Measurements from ENCODE around the gene EPHA10.
A peak's percentile ranks its signal among the peaks of the same experiment; 100 is the strongest.
"Not testable (repeated sequence)": the region's sequence is repeated elsewhere in the genome, so short reads cannot be mapped to it uniquely, and the experiment has no call there.

EPHA10 gene

DNA sequence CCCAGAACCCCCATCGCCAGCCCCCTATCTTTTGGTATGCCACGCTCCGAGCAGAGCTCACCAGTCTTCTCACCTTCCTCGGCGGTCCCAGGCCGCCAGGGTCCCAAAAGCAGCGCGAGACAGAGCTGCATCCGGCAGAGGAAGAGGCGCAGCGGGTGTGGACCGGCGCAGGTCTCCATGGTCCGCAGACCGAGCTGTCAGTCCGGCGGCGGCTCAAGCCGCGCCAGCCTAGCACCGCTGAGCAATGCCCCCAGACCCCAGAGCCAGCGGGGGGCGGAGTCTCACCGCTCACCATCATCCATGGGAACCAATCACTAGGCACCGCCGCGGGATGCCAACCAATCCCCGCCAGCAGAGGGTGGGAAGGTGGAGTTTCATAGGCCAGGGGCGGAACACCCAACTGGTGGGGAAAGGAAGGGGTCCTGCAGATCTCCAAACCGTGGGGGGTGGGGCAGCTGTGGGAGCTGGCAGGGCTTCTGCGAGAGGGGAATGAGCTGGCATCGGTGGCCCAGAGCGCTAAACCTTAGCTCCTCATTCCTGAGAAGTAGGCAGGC is at the start of gene EPHA10:
TSS of gene EPHA10 (minus strand) at position 233 of the 554 bp plus-strand sequence. CDS start at position 179, 54 bp downstream.
- DNase-seq = no peak

DNA sequence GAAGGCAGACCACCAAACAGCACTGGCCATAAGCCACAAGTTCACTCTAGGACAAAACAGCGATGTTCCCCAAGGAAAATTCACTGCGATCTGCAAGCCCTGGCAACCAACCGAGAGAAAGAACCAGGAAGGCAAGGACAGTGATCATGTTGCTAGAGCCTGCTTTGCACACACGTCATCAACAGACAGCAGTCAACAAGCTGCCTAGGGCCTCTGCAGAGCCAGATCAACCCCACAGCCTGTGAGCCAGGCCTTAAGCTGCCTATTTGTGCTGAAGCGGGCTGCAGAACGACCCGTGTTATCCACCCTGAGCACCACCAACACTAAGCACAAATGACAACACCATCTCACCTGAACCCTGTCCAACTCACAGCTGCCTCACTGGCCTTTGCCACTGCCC is 49.3 kb upstream of the EPHA10 start:
- no peak for DNase-seq

DNA sequence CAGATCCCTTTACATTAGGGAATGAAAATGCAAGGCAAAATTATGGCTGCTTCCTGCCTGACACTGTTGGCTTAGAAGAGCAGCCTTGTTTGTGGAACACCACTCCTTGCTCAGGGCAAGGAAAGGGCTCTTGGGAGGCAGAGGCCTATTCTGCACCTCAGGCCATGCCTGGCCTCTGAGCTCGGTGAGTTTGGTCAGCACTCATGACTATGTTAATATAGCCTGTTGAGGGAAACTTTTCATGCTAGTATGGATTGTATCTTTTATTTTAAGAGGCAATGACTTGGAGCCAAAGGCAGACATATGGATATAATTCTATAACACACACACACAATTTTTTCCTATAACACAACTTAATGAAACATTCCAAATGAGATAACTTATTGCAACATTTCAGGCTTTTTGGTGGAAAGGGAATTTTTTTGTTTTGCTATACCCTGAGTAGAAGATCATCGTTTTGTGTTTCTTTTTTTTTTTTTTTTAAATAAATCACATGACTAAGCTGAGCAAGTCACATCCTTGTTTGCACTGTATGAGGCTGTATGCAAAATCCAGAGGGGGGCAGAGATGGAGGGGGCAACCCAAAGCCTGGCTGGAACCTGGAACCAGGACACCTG is 48.7 kb upstream of the EPHA10 start:
- no peak for DNase-seq

DNA sequence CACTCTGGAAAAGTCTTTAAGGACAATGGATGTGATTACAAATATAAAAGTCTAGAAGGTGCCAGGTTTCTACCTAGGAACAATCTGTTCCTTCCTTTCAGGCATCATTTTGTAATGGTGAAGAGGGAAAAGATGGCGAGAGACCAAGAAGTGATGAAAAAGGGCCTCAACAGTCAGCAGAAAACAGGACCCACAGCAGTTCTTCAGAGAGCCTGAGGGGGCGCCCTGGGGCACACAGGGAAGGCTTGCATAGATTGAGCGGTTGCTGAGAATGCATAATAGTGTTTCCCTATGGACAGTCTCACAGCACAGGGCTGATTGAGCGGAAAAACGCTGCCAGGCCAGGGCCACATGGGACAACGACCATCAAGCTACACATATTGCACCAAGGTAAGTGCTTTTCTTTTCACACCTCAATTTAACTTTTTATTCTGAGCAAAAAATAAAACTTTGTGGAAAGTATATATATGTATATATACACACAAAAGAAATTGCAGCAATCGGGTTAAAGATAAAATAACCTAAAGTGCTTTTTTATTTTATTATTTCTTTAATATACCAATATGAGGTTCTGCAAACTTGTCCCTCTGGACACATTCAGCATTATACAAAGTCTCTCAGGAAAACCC is 46.2 kb upstream of the EPHA10 start:
- DNase-seq = peak; percentile 85 to 92

DNA sequence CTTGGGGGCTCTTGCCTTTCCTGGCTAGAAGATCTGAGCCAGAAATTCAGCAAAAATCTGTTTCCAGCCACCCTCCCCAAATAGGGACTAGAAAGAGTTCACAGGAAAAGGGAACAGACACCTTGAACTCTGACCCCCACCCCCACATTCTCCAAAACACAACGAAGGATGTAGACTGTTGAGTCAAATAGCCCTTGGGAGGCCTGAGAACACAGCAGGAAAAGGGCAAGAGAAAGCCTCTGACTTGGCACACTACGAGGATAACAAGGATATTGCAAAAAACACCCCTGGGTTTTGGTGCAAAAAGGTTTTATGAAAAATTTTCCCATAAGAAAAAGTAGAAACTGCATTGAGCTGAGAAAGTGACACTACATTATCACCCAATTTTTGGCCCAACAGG is 45.0 kb upstream of the EPHA10 start:
- no peak for DNase-seq

DNA sequence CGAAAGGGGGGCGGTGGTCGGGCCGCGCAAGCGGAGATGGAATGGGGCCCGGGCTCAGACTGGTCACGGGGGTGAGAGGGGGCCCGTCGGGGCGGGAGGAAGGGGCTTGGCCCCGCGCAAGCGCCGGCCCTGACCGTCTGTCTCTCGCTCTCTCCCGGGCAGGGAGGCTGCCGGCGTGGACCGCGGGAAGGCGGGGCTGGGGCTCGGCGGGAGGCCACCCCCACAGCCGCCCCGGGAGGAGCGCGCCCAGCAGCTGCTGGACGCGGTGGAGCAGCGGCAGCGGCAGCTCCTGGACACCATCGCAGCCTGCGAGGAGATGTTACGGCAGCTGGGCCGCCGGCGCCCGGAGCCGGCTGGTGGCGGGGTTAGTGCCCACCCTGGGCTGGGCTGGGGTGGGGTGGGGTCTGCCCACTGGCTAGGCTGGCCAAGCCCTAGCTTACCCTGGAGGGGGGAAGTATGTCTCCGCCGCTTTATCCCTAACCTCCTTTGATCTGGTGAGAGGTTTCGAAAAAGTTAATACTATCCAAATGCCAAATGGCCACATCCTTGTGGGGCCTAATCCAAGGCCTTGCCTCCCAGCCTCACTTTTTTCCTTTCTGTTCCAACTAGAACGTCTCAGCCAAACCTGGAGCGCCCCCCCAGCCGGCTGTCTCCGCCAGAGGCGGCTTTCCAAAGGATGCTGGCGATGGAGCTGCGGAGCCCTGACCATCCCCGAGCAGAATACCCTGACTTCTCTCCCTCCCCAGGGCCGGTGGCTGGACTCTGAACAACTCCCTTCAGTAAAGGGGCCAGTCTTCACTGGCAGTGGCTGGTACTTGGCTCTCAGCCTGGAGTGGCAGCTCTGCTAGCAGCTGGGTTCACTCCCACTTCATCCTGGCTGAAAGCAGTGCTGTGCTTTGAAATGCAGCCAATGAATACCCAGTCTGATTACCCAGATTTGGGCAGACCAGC is 43.7 kb upstream of the EPHA10 start:
- DNase-seq = peak; percentile 60 to 62

DNA sequence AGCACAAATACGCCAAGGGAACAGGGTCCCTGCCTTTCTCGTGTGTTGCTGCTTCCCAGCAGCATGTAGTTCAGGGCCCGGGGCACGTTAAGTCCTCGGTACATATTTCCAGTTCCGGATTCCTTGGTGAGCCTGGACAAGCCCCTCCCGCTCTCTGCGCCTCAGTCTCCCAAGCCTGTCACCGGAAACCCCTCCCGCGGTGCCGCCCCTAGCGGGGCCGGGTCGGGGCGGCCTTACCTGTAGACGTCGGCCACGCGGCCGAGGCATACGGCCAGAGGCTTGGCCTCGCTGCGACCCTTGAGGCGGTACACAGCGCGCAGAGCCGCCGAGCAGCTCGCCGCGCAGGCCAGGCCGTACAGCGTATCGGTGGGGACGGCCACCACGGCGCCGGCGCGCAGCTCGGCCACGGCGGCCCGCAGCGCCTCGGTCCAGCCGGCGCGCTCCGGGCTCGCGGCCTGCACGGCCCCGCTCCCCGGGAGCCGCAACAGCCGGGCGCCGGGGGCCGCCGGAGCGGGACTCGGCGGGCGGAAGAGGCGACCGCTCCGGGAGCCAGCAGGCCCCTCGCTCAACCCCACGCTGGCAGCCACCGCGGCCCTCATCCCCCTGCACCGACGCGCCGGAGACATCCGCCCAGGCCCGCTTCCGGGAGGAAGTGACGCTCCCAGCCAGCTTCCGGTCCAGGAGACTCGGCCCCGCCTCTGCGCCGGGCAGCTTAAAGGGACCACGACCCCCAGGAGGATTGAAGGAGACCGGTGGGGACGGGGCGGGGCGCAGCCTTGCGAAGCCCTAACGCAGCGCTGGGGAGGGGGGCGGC is 42.8 kb upstream of the EPHA10 start, which contains the start of the genes C1orf122 and YRDC:
TSS of gene C1orf122 (plus strand) at position 236 of the 814 bp plus-strand sequence. CDS start 615 bp downstream, outside the sequence.
TSS of gene YRDC (minus strand) at position 654 of the 814 bp plus-strand sequence. CDS start at position 626, 28 bp downstream.
- DNase-seq = peak; percentile 93

DNA sequence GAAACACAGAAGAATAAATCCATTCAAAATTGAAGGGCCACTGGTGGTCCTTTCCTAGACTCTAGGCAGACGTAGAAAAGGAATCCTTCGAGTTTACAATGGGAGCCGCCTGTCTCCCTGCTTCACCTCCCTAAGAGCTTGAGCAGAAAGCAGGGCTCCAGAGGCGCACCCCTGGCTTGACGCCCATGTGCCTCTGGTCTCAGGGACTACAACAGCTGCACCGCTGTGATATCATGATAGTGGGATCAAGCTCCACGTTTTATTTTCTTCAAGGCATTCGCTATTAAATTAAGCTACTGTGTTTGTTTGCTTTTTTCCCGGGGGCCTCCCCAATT is 42.3 kb upstream of the EPHA10 start:
- DNase-seq = no peak

DNA sequence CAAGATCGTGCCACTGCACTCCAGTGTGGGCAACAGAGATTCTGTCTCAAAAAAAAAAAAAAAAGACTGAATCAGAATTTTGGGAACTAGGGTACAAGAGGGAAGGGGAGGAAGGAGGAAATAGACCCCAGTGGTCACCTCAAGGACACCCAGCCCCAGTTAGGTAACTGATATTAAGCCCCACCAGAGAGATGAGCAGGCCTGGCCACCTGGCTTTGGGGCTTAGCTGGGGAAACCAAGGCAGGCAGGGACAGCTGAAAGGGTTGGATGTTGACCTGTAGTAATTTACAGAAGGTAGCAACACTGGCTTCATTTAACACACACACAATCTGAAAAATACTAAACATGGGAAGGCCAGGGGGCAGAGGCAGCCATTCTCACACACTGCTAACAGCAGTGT is 37.5 kb upstream of the EPHA10 start:
- DNase-seq = no peak

DNA sequence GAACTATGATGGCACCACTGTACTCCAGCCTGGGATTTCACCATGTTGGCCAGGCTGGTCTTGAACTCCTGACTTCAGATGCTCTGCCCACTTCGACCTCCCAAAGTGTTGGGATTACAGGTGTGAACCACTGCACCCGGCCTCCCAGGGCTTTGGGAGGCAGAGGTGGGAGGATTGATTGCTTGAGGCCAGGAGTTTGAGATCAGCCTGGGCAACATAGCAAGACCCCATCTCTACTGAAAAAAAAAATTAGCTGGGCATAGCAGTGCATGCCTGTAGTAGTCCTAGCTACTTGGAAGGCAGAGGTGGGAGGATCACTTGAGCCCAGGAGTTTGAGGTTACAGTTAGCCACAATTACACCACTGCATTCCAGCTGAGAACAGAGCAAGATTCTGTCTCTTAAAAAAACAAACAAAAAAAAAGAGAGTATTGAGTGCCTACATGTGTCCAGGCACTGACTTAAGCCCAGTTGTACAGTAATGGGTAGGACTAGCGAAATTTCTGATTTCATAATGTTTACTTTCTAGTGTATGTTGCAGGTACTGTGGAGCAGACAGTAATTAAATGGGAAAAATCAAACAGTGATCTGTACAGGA is 32.9 kb upstream of the EPHA10 start:
- DNase-seq = no peak

DNA sequence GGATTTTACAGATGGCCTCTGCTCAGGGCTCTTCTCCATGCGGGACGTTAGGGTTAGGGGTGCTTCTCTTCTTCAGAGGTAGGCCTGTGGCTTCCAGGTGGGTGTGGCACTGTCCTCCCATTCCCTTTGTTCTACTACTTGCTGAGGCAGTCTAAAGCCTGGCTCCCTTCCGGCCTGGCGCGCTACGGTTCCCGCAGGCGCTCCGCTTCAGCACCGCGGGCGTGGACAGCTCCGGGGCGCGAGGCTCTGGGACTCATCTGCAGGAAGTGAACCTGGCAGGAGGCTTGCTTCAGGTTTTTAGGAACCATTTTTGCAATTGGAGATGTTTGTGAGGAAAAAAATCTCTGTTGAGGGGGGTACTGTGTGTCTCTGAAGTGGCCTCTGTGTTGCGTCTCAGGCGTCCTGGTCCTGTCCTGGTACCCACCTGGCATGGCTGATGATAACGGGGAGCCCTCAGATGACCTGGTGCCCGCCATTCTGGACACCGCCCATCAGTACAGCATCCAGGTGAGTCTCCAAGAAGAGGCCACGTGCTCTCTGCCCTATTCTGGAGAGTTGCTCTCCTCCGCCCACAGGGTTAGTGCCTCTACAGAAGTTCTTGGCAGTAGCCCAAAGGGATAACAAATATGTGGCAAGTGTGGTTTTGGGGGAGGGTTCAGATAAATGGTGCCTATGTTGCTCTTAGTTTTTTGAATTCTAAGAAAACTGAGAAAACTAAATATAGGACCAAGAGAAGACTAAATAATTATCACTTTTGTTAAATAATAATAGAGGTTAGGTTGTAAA is 30.6 kb upstream of the EPHA10 start:
- no peak for DNase-seq

DNA sequence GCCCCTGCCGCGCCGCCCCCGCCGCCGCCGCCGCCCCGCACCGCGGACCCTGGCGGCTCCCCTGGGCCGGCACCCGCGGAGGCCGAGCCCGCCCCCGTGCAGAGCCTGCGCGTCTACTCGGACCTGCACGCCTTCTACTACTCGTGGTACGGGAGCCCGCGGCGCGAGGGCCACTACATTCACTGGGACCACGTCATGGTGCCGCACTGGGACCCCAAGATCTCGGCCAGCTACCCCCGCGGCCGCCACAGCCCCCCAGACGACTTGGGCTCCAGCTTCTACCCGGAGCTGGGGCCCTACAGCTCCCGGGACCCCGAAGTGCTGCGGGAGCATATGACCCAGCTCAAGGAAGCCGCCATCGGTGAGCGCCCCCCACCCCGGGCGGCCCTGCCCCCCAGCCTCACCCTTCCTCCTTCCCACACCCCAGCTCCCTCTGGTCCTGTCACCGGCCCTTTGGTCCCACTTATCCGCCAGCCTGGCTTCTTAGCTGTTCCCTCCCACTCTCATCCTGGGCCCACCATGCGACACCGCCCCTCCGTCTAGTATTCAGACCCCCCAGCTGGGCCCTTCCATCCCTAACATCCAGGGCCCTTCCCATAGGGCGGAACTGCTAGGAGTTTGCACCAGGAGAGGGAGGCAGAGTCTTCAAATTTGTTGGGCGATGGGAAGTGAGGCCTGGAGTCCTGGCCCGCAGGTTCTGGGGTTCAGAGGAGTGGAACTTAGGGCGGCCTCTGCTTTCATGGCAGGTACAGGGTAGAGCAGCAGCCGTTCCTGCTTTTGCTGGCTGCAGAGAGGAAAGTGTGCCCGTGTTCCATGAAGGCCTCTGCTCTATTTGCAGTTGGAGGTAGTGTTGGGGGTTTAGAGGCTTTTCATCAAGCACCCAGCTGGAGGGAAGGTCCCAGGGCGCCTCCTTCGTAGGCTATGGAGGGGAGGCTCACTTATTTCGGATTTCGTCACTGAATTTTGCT is 29.7 kb upstream of the EPHA10 start:
- DNase-seq = peak in 1 of 2 experiments; percentile 23

DNA sequence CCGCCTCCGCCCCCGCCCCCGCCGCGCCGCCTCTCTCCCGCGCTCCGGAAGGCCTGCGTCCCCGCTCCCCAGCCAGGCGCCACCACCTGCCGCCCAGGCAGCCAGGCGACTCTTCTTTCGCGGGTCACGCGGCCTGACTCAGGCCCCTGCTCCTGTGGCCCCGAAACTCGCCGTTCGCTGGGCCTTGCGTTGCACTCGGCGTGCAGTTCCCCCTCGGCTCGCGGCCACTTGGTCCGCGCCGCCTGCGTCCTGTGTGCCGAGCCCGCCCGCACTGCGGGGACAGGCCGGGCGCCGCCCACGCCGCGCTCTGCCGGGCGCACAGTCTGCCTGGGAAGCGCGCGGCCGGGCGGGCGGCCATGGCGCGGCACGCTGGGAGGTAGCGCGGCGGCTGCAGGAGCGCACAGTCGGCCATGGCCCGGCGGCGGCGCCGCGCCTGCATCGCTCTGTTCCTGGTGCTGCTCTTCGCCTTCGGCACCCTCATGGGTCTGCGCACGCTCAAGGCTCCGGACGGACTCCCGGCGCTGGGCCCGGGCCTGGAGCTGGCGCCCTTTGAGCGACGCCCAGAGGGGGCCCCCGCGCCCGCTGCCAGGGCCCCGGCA is 29.0 kb upstream of the EPHA10 start, which contains the start of gene MANEAL:
TSS of gene MANEAL (plus strand) at position 75 of the 599 bp plus-strand sequence. CDS start at position 411, 336 bp downstream.
- DNase-seq = peak; percentile 34 to 50

DNA sequence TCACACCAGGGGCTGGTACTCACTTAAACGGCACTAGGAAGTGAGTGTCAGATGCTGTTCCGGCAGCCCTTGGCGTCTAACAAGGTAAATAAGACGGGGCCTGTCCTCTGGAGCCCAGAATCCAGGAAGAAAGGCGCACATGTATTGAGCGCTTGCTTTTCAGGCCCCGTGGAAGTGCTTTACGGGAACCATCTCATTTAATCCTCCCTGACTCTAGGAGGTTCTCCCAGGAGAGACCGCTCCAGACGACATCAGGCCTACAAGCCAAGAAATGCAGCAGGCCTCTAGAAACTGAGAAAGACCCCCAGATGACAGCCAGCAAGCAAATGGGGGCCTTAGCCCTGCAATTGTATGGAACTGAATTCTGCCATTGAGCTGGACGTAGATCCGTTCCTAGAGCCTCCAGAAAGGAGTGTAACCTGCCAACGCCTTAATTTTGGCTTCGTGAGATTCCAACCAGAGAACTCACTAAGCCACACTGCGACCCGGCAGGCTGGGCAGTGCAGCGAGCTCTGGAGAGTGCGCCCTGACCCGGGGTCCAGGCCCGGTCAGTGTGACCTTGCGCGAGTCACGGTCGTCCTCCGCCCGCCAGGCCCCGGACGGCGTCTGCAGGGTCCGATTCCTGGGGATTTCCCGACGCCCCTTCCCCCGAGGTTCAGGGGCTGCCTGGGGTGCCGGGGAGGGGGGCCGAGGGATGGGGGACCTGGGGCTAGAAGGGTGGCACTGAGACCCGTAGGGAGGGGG is 28.2 kb upstream of the EPHA10 start:
- DNase-seq = no peak

DNA sequence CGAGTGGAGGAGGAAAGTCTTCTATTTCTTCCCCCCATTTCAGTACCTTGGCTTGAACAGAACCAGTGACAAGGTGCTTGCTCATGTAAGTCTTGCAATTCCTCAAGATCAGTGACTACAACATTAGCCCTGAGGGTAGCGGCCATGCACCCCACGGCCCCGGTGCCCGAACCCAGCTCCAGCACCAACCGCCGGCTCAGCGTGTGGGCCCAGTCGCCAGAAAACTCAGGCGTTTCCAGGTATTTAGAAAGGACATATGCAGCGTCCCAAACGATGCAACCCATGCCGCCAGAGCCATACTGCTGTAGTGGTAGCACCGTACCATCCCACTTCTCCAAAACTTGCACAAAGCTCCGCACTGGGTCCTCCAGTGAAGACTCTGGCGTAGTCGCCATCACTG is 17.6 kb upstream of the EPHA10 start:
- no peak for DNase-seq

DNA sequence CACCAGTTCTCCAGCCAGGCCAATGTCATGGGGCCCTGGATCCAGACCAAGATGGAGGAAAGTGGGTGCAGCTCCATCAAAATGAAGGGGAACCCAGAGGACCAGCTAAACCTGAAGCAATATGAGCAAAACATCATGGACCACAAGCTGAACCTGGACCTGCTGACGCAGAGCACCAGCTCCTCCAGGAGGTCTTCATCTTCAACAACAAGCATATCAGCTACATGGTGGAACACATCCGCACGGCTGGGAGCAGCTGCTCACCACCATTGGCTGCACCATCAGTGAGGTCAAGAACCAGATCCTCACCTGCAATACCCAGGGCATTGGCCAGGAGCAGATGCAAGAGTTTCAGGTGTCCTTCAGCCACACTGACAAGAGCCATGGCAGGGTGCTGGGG is 13.7 kb upstream of the EPHA10 start:
- DNase-seq = no peak

DNA sequence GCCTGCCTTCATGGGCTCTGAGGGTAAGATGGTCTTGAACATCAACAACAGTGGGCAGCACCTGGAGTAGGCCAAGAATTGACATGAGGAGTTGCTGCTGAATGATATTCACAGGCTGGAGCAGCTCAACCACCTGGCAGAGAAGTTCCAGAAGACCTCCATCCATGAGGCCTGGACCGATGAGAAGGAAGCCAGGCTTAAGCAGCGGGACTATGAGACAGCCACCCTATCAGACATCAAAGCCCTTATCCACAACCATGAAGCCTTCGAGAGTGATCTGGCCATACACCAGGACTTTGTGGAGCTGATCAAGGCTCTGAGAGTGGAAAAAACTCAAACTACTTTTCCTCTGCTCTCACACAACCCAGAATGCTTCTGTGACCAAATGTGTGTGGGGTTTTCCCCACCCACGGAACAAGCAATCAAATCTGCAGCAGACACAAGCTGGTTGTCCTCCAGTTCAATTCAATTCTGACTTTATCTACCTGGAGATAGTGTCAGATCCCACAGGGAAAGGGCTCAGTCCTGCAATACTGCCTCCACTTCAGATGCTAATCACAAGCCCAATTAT is 12.1 kb upstream of the EPHA10 start:
- DNase-seq = no peak

DNA sequence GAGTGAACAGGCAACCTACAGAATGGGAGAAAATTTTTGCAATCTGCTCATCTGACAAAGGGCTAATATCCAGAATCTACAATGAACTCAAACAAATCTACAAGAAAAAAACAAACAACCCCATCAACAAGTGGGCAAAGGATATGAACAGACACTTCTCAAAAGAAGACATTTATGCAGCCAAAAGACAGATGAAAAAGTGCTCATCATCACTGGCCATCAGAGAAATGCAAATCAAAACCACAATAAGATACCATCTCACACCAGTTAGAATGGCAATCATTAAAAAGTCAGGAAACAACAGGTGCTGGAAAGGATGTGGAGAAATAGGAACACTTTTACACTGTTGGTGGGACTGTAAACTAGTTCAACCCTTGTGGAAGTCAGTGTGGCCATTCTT is 6.5 kb upstream of the EPHA10 start:
- DNase-seq = not testable (repeated sequence)

All from Kasumi-1 (cell line).